22Rv1 (cell line): ENCODE results near the gene ACAP3.

ENCODE experiments used
- ZFX ChIP-seq: fragments of 450-650 bp; IDR thresholded peaks from 2 replicates; pipeline ENCODE4 v1.6.1; 2017; ENCODE audit warnings: antibody characterized with exemption, borderline replicate concordance
- TF ChIP-seq, protein P1 (sequence below): fragments of 450-650 bp; IDR thresholded peaks from 2 replicates; pipeline ENCODE4 v1.5.1; 2017; ENCODE audit warnings: mild to moderate bottlenecking

DNA sequence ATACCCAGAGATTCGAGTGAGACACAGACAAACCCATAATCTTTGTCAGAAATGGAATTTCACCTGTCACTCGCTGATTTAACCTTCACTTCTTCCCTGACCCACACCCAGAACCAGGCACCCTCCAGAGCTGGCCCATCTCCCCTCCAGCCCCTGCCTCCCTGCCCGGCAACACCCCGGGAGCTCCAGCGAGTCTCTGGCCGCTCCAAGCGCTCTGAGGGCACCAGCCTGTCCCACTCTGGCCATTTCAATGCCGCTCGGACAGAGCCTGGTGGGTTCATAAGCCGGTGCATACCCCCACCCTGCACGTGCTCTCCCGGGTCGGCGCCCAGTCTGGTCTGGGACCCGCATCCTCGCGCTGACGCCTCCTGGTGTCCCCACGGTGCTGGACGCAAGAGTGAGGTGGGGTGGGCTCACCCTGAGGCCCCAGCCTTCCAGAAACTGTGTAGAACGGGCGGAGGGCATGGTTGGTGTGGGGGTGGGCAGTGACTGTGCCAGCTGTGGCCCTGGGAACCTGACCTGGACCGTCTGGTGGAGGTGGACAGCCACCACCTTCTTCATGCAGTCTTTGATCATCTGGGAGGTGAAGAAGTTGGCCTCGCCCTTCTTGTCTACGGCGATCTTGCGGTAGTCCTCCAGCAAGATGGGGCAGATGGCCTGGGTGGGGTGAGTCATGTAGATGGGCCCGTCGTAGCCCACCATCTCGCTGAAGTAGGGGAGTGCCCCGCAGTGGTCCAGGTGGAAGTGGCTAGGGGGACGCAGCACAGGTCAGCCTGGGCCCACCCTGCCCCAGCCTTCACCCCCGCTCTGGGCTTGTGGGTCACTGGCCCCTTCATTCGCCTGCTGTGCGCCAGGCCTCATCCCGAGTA lies 11.3 kb upstream of the ACAP3 start:
- TF ChIP-seq, protein P1, sequence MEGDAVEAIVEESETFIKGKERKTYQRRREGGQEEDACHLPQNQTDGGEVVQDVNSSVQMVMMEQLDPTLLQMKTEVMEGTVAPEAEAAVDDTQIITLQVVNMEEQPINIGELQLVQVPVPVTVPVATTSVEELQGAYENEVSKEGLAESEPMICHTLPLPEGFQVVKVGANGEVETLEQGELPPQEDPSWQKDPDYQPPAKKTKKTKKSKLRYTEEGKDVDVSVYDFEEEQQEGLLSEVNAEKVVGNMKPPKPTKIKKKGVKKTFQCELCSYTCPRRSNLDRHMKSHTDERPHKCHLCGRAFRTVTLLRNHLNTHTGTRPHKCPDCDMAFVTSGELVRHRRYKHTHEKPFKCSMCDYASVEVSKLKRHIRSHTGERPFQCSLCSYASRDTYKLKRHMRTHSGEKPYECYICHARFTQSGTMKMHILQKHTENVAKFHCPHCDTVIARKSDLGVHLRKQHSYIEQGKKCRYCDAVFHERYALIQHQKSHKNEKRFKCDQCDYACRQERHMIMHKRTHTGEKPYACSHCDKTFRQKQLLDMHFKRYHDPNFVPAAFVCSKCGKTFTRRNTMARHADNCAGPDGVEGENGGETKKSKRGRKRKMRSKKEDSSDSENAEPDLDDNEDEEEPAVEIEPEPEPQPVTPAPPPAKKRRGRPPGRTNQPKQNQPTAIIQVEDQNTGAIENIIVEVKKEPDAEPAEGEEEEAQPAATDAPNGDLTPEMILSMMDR, result no peak
- TF ChIP-seq ZFX, result no peak
